ENCODE results near the gene NBAS.
"Not testable (repeated sequence)": the region's sequence is repeated elsewhere in the genome, so short reads cannot be mapped to it uniquely, and the experiment has no call there.

- not testable (repeated sequence) for TF ChIP-seq CTCF (conservative IDR thresholded peaks at IDR 0.05; ENCODE audit: low read length); EZH2phosphoT487 (IDR thresholded peaks at IDR 0.05; ENCODE audit: borderline replicate concordance, low read depth, low read length)
Measured at GRCh38 chr2:15250946-15251345, 310.2 kb downstream of the NBAS start.

All from OCI-LY7 (cell line).